HL-60/S4 treated with retinoic acid at 250 ng/mL for 4 days and 3 days (cell line): ENCODE results near the gene IMMP2L.

ENCODE experiments used
- in situ Hi-C: fragments of 300-500 bp; cut with MboI; formaldehyde crosslinking; loops from 2 replicates; pipeline ENCODE4 v1.7.0; 2022; ENCODE audit warnings: low sequenced_read_pairs

The IMMP2L gene

GRCh38 chr7:110780712-110781111 lies 781.6 kb downstream of the IMMP2L start:
- in situ Hi-C loops: no loop called here

DNA sequence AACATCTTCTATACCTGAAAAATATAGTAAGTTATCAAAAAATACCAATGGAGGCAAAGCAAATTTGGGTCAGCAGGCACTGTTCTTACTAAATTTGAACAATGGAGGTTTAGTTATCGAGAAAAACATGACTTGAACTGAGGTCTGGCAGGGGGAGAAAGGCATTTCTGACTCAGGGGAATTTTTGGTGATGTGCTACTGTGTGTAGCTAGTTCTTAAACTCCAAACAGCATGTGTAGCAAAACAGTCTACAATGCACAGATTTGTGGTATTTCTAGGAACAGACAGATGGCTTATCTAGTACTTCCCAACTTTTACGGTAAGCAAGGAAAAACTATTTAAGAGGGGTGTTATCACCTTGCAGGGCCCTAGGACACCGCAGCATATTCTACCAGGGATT lies 783.0 kb downstream of the IMMP2L start:
- in situ Hi-C loops: no loop called here

DNA sequence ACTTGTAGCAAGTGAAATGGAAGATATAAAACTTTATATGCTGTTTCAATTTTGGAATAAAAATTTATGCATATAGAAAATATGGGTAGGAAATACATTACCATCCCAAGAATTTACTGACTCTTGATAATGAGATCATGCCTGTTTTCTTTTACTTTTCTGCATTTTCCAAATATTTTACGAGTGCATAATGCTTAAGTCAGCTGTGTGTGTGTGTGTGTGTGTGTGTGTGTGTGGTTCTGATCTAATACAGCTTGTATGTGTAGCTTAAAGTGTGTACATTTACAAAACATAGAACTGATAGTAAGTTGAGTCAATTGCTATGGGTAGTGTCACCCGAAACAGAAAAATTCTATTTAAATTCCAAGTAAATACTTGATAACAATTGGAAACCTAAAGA lies 787.2 kb downstream of the IMMP2L start:
- in situ Hi-C loops: no loop called here

DNA sequence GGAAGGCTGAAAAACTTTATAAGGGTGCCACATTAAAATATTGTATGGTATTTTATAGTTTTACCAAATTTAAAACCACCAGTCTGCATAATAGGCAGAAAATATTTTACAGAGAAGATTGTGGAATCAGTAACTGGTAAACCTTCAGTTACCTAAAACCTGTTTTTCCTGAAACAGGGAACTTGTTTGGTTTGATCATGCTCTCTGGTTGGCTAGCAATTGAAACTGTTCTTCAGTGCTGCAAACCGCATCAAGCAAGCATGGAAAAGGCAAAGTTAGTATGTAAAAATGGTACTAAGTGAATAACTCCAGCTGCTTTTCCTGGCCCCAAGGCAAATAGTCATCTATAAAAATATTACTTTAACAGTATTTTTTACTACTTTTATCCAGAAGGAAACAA lies 788.2 kb downstream of the IMMP2L start:
- in situ Hi-C loops: no loop called here

- in situ Hi-C loops: no loop called here
These were observed 789.7 kb downstream of the IMMP2L start for GRCh38 chr7:110772615-110773014.

- in situ Hi-C loops: no loop called here
These were observed 790.6 kb downstream of the IMMP2L start for GRCh38 chr7:110771717-110772116.

DNA sequence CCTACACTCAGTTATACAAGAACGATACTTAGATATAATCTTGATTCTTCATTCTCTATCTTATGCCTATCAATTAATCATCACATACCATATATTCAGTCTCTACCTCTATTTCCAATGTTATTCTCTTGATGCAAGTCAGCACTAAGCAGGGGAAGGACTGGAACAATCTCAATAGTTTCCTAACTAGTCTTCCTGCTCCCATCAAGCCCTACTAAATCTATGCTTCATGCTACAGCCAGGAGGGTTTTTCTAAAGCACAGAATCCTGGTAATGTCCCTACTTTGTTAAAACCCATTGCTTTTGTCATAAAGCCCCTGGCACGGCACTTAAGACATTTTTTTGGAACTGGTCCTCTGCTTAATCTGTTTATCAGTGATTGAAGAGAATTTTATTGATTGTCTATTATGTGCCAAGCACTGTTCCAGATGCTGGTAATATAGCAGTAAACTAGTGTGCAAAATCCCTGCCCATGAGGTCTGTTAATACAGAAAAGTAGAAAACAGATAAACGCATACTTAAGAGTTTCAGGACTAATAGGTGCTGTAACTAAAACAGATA lies 794.7 kb downstream of the IMMP2L start:
- in situ Hi-C loops: no loop called here

GRCh38 chr7:110766864-110767263 lies 795.4 kb downstream of the IMMP2L start:
- in situ Hi-C loops: no loop called here

- in situ Hi-C loops: no loop called here
These were observed 797.4 kb downstream of the IMMP2L start for GRCh38 chr7:110764852-110765251.

GRCh38 chr7:110762546-110763225 lies 799.6 kb downstream of the IMMP2L start:
- in situ Hi-C loops: no loop called here

- in situ Hi-C loops: no loop called here
These were observed 802.0 kb downstream of the IMMP2L start for GRCh38 chr7:110760341-110760740.

DNA sequence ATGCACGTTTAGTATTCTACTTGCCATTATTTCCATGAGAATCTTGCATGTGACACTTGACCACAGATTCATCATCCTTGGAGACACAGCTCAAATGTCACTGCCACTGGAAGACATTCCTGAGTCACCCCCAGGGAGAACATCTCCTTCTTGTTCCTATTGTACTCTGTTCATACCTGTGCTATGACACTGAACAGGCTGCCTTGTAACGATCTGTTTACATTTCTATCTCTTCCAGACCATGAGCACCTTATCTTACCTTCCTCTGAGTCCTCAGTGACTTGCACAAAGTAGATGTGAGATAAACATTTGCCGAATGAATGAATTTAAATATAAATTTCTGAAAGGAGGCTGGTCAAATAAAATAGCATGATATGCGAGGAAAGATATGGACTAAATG lies 803.2 kb downstream of the IMMP2L start:
- in situ Hi-C loops: no loop called here

GRCh38 chr7:110754649-110755048 lies 807.6 kb downstream of the IMMP2L start:
- in situ Hi-C loops: no loop called here

GRCh38 chr7:110750931-110751605 lies 811.2 kb downstream of the IMMP2L start:
- in situ Hi-C loops: no loop called here

DNA sequence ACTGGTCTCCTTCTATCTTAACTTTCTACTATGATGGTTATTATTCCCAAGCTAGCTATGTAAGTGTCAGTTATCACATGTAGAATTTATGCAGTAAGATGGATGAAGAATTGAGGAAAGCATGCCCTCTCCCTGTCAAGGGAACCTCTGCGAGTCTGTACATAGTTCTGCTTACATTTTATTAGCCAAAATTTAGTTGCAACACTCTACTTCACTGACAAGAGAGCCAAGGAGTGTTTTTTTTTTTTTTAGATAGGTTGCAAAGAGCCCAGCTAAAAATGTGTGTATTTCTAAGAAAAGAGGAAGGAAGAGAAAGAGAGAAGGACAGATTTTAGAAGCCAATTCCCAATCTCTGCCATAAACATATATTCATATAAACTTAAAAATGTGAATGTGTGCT lies 829.1 kb downstream of the IMMP2L start:
- in situ Hi-C loops: no loop called here

DNA sequence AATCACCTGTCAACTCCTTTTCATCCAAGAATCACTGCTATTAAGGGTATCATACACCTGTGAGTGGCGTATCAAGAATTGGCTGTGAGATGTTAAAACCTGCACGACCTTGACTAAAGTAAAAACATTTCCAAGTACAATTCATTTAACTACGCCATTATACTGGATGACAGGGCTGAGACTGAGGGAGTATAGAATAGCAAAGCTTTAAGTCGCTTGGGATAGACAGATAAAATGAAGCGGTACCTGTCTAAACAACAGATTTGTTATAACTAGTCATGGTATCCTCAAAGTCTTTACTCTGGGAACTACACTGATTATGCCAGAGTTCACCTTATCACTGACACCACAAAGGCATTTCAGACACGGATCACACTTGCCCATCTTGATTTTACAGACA lies 837.5 kb downstream of the IMMP2L start:
- in situ Hi-C loops: no loop called here

DNA sequence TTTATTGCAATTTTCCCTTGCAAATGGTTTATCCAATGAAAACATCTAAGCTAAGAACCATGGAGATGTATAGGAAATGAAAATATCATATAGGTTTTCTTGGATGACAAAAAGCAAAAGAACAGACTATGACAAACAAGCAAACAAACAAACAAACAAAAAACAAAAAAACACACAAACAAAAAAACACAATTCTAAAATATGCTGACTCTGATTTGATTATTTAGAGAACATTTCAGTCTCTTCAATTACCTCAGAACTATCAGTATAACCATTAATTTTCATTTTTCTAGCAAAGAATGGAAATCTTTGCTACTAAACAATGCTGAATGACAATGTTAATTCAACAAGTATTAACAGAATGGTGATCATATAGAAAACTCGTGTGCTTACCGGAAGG lies 840.9 kb downstream of the IMMP2L start:
- in situ Hi-C loops: no loop called here

GRCh38 chr7:110720626-110721025 lies 841.7 kb downstream of the IMMP2L start:
- in situ Hi-C loops: no loop called here

DNA sequence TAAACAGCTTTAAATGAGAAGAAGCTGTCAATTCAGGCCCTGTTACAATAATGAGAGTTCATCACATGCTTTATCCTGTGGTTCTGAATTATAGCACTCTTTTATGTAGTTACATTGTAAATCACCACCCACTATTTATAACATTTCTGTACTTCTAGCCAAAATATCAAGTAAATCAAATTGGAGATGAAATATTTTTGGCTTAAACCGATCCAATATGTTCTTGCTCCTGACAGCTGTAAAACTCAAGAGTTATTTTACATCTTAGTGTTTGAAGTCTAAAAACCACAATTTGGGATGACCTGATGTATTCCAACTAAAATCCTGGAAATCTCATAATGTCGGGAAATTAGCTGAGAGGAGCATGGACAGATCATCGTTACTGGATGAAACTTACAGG lies 842.6 kb downstream of the IMMP2L start:
- in situ Hi-C loops: no loop called here

DNA sequence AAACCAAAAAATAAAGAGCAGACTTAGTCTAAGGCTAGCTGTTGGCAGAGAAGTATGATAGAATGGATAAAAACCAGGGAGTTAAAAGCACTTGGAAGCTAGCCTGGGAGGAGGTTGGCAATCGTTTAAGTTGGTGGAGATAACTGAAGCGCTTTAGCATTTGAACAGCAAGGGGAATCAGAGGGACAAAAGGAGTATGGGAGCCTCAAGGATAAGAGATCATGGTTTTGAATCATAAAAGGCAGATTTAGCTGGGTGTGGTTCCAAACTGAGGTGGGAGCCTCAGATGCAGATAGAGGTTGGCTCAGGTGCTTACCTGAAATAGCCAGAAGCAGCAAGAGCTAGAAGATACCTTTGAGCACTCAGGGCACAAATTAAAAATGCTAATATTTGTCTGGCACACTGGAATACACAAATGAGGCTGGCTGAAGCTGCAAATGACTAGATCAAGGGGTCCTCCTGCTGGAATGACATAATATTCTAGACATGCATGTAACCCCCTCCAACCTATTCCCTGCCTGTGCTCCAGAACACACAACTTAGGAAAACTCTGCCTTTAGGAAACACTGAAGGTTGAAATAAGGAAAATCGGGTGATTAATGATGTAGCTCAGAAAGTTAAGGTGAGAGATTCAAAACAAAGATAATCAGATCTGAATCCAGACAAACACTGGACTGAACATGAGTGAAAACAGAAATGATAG lies 843.6 kb downstream of the IMMP2L start:
- in situ Hi-C loops: no loop called here

DNA sequence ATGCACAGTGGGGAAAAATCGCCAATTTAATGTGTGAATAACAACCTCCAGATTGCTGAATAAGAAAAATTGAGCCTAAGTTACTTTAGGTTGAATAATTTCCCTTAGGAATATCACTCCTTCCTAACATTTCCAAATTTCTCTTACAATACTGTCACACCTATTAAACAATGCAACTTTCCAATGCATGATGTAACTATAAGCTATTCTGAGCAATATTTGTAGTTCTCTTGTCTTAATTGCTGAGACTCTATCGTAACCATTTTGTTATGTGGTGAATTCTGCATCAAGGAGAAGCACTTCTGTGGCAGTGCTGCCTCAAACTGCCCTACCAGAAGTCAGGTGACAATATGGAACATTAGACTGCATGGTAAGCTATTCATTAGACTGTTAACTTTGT lies 858.1 kb downstream of the IMMP2L start:
- in situ Hi-C loops: no loop called here

GRCh38 chr7:110698576-110698975 lies 863.7 kb downstream of the IMMP2L start:
- in situ Hi-C loops: no loop called here
